PC-3 (cell line): ENCODE data around the gene TNPO3. TPM values are rescaled to one million over a fixed set of nuclear protein-coding genes. Genes with fewer than 3 reads are reported as not detected.

Experiments used
- ATAC-seq: fragments of 200-7000 bp; cut with Tn5 transposase; 2 replicates; pipeline ENCODE4 v1.9.1; 2020; ENCODE audit warnings: mild to moderate bottlenecking, moderate library complexity
- BruUV-seq: library from RNA; stranded (reverse); fragments of 400-500 nt; replicated peaks from 2 replicates; lab custom pipeline; 2021; lab: Mats Ljungman, UMichigan
- CTCF ChIA-PET: fragments of 300-600 bp; sonication (Branson Sonifier 250); formaldehyde crosslinking; loops from one replicate; lab custom pipeline; 2022; ENCODE audit warnings: antibody characterized with exemption; lab: Charles Lee
- POLR2A ChIA-PET: fragments of 300-600 bp; sonication (Branson Sonifier 250); formaldehyde crosslinking; loops from one replicate; lab custom pipeline; 2022; ENCODE audit warnings: antibody characterized with exemption; ENCODE audit not compliant: unreplicated experiment; lab: Charles Lee
- DNase-seq: peaks from one replicate; pipeline ENCODE4 v3.0.0-alpha.2; 2015
- H2AFZ ChIP-seq: fragments of 300-600 bp; sonication (generic); 2 replicates; pipeline ENCODE4 v1.6.0; 2016; ENCODE audit warnings: antibody characterized with exemption, low read length
- H3F3A ChIP-seq: fragments of 300-600 bp; sonication (generic); one replicate; pipeline ENCODE4 v1.6.0; 2017; ENCODE audit warnings: antibody characterized with exemption, low read length, control low read depth, mild to moderate bottlenecking; ENCODE audit not compliant: unreplicated experiment
- H3K27ac ChIP-seq: fragments of 300-600 bp; sonication (generic); 2 replicates; pipeline ENCODE4 v1.5.1; 2016; ENCODE audit warnings: mild to moderate bottlenecking, low read length
- H3K27me3 ChIP-seq: fragments of 300-600 bp; sonication (generic); 2 replicates; pipeline ENCODE4 v1.6.1; 2016; ENCODE audit warnings: low read length, mixed read lengths
- H3K36me3 ChIP-seq: fragments of 300-600 bp; sonication (generic); 2 replicates; pipeline ENCODE4 v1.6.1; 2016; ENCODE audit warnings: low read depth, mixed run types, low read length, mixed read lengths
- H3K4me1 ChIP-seq: fragments of 300-600 bp; sonication (generic); 2 replicates; pipeline ENCODE4 v1.5.1; 2016; ENCODE audit warnings: low read length; ENCODE audit not compliant: insufficient read depth
- H3K4me2 ChIP-seq: fragments of 300-600 bp; sonication (generic); 2 replicates; pipeline ENCODE4 v1.6.0; 2016; ENCODE audit warnings: low read length
- H3K4me3 ChIP-seq: fragments of 300-600 bp; sonication (generic); 2 replicates; pipeline ENCODE4 v1.5.1; 2016; ENCODE audit warnings: mild to moderate bottlenecking, low read length, mixed read lengths
- H3K79me2 ChIP-seq: fragments of 300-600 bp; sonication (generic); 2 replicates; pipeline ENCODE4 v1.6.1; 2017; ENCODE audit warnings: low read length, mixed read lengths
- H3K9ac ChIP-seq: fragments of 300-600 bp; sonication (generic); 2 replicates; pipeline ENCODE4 v1.6.0; 2016; ENCODE audit warnings: mild to moderate bottlenecking, low read length
- H3K9me2 ChIP-seq: fragments of 300-600 bp; sonication (generic); replicated peaks from 2 replicates; pipeline ENCODE4 v1.6.1; 2016; ENCODE audit warnings: mixed run types, low read length, mixed read lengths
- H3K9me3 ChIP-seq: fragments of 300-600 bp; sonication (generic); 2 replicates; pipeline ENCODE4 v1.6.1; 2016; ENCODE audit warnings: low read length, mixed read lengths
- H4K20me1 ChIP-seq: fragments of 300-600 bp; sonication (generic); 2 replicates; pipeline ENCODE4 v1.6.1; 2016; ENCODE audit warnings: low read length, mixed read lengths
- CTCF ChIP-seq: fragments of 300-600 bp; sonication (generic); conservative IDR thresholded peaks from 2 replicates; pipeline ENCODE4 v1.5.1; 2017; ENCODE audit warnings: antibody characterized with exemption, low read depth, mild to moderate bottlenecking, low read length
- EZH2 ChIP-seq: fragments of 300-600 bp; sonication (generic); IDR thresholded peaks from one replicate; pipeline ENCODE4 v1.6.1; 2017; ENCODE audit warnings: antibody characterized with exemption, mild to moderate bottlenecking, low read length; ENCODE audit not compliant: unreplicated experiment
- EZH2phosphoT487 ChIP-seq: fragments of 300-600 bp; sonication (generic); IDR thresholded peaks from 2 replicates; pipeline ENCODE4 v1.6.1; 2018; ENCODE audit warnings: mild to moderate bottlenecking, antibody characterized with exemption, low read length, borderline replicate concordance
- intact Hi-C: fragments of 100-400 bp; cut with micrococcal nuclease; formaldehyde crosslinking; loops from 2 replicates; pipeline ENCODE4 v1.9.0; 2023
- total RNA-seq: library from RNA; depleted of rRNA; stranded (reverse); fragments of >200 nt; gene quantifications from 2 replicates; pipeline ENCODE4 v1.2.3, GENCODE V29; 2014

TNPO3 gene
- total RNA-seq, 1 experiment from 2014 or later: 55.9 TPM

GRCh38 chr7:128920913-128921582 is 133.9 kb downstream of the TNPO3 start:
- Histone ChIP-seq H3K36me3 (no peaks in the 10 kb centered on the region), H3K9ac (no peak overlapping the region), H3K9me2 (no peaks in the 10 kb centered on the region), H3F3A (no peaks in the 10 kb centered on the region), H3K27me3 (peaks cover 11% of the 10 kb centered on the region; the same call in 1 of the 2 replicates), H3K4me3 (no peak overlapping the region), H3K4me1 (no peaks in the 10 kb centered on the region), H2AFZ (no peak overlapping the region), H3K9me3 (no peaks in the 10 kb centered on the region), H3K4me2 (no peak overlapping the region), H4K20me1 (no peaks in the 10 kb centered on the region), H3K79me2 (no peaks in the 10 kb centered on the region), H3K27ac (no peak overlapping the region)
- no peak for DNase-seq
- TF ChIP-seq EZH2phosphoT487 (no peak), CTCF (no peak), EZH2 (no peak)
- POLR2A ChIA-PET: no interaction called here
- intact Hi-C loops: no loop called here
- no TSS peak for BruUV-seq
- CTCF ChIA-PET: interaction anchor here (0.7 kb wide), 1 partner anchor 1214 kb away, joined by 3 read pairs; no protein-coding TSS in a partner anchor
- ATAC-seq: no peak

- DNase-seq: no peak
- Histone ChIP-seq H3K36me3 (no peaks in the 10 kb centered on the region), H4K20me1 (no peaks in the 10 kb centered on the region), H3K79me2 (no peaks in the 10 kb centered on the region), H3K4me3 (no peak overlapping the region), H3K9me2 (no peaks in the 10 kb centered on the region), H3K27me3 (peaks cover 11% of the 10 kb centered on the region; the same call in 1 of the 2 replicates), H2AFZ (no peak overlapping the region), H3F3A (no peaks in the 10 kb centered on the region), H3K27ac (no peak overlapping the region), H3K4me2 (no peak overlapping the region), H3K9me3 (no peaks in the 10 kb centered on the region), H3K9ac (no peak overlapping the region), H3K4me1 (no peaks in the 10 kb centered on the region)
- TF ChIP-seq EZH2: no peak
- TF ChIP-seq CTCF: no peak
- TF ChIP-seq EZH2phosphoT487: no peak
- intact Hi-C loops: no loop called here
- CTCF ChIA-PET: no interaction called here
- no TSS peak for BruUV-seq
- no peak for ATAC-seq
- POLR2A ChIA-PET: no interaction called here
These were observed 134.8 kb downstream of the TNPO3 start for GRCh38 chr7:128919881-128920799.
